ENCODE results near the gene SRSF5.
"Not testable (repeated sequence)": the region's sequence is repeated elsewhere in the genome, so short reads cannot be mapped to it uniquely, and the experiment has no call there.

Gene SRSF5

DNA sequence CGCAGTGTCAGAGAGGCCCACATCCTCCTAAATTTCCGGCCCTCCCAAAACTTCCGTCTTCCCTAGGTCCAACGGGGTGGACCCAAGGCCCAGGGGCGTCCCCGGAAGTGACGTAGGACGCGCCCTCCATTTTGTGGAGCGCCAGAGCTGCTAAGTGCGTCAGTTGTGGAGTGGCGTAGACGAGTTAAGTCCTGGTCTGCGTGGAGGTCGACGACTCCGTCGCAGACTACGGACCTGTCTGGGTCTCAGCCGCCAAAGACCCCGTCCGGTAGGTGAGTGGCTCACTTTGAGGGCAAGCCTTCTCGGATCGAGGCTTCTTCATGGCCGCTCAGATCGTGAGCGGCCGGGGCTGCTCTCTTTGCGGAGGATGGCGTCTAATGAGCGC lies at the start of gene SRSF5:
SRSF5 (plus strand) TSS at position 159 of the 385 bp plus-strand sequence. CDS start 1,015 bp downstream, outside the sequence.
- peak; percentile 30 to 98 (median 92) for DNase-seq

DNA sequence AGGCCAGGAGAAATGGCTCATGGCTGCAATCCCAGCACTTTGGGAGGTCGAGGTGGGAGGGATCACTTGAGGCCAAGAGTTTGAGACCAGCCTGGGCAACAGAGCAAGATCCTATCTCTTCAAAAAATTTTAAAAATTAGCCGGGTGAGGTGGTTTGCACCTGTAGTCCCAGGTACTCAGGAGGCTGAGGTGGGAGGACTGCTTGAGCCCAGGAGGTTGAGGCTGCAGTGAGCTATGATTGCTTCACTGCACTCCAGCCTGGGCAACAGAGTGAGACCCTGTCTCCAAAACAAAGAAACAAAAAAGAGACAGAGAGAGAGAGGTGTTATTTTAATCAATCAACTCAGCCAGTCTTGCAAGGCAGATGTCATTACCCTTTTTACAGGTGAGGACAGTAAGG lies 48.3 kb upstream of the SRSF5 start:
- DNase-seq = not testable (repeated sequence)

DNA sequence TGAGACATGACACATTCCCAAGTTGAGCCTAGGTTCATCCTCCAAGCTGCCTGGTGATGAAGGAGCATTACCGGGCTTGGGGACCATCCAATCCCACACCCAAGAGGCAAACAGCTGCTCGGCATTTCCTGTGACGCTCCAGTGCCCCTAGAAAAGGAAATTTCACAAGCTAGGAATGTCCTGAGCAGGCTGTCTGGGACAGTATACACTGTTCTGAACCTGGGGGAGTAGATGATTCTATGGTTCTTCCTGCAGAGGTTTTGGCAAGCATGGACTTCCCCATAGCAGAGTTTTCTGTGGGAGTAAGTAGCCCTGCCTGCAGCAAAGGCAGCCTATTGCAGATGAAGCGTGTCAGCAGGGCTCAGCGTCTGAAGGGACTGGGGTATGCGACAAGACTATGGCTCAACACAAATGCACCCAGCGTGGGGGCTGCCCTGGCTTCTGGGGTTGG lies 47.4 kb upstream of the SRSF5 start:
- peak in 2 of 58 donors; percentile 38 to 50 for DNase-seq

DNA sequence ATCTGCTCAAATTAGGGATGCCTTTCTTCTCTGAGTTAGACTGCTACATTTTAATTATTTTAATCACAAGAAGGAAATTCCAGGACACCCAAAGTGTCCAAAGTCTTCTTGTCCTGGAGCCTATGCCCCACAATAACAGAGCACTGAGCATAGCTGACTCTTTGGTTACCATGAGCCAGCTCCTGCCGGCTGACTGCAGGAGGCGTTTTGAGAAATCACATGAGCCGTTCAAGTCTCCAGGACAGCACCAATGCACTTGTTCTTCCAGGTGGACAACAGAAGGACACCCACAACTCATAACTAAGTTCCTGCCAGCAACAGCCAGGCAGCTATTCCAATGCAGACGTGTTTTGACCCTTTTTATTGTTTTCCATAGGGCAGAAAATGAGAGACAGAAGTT lies 46.0 kb upstream of the SRSF5 start:
- no peak for DNase-seq

- peak in 57 of 58 donors; percentile 13 to 87 (median 71) for DNase-seq
Observed at GRCh38 chr14:69726761-69727511, 40.0 kb upstream of the SRSF5 start.

DNA sequence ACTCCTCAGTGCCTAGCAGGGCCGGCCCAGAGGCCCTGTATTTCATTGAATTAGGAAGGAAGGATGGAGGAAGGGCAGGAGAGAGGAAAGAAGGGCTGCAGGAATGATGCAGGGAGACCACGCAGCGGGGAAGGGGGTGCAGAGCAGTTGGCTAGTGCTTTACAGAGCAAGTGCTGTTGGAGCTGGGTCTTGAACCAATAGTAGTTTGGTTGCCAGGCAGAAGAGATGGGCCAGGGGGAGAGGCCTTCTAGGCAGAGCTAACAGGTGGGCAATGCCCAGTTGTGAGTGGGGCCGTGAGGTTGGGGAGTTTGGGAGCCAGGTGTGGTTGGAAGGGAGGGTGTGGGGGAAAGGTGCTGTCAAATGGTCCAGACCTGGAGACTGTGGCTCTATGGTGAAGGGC lies 39.1 kb upstream of the SRSF5 start:
- no peak for DNase-seq

DNA sequence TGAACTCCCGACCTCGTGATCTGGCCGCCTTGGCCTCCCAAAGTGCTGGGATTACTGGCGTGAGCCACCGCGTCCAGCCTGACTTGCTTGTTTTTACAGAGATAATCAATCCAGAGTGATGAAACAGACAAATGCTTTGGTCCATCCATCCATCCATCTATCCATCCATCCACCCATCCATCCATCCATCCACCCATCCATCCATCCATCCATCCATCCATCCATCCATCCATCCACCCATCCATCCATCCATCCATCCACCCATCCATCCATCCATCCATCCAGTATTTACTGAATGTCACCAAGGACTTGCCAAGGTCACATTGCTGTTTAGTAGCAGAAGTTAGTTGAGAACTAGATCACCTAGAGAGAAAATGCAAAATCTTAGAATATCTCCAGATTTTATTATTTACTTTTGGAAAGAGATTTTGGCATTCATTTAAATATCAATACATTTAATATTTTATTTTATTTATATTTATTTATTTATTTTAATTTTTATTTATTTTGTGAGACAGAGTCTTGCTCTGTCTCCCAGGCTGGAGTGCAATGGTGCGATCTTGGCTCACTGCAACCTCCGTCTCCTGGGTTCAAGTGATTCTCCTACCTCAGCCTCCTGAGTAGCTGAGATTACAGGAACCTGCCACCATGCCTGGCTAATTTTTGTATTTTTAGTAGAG lies 34.9 kb upstream of the SRSF5 start:
- DNase-seq = not testable (repeated sequence)

GRCh38 chr14:69736405-69736804 lies 30.5 kb upstream of the SRSF5 start:
- DNase-seq = not testable (repeated sequence)

DNA sequence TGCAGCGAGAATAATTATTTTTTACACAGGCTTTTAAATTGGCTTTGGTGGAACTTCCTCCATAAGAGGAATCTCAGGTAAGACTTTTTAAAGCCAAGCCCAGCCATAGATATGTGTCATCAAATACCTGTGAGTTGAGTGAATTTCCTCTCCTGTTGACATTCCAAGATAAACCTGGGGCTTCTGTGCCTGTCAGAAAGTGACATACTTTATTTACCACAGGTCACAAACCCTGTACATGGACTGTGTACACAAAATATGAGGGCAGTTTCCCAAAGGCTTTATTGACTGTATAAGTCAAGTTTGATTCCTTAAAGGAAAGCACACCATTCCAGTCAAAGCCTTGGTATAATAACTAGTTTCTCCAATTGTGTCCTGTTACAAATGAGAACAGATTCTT lies 25.9 kb upstream of the SRSF5 start:
- DNase-seq = no peak

DNA sequence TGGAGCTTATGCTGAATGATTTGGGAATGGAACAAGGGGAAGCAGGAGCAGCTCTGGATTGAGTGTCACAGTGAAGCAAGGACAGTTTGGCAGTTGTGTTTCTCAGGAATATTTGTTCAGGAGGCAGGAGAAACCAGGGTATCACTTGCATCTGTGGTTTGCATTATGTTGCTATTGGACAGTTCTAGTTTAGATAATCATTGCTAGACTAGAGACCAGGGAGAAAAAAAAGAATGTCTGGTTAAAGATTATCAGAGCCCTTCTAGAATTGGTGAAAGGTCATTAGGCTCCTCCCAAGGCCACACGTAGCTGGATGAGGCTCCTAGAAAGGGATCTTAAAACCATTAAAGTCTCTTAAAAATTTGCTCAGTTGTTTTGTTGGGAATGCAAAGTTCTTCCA lies 17.0 kb upstream of the SRSF5 start:
- no peak for DNase-seq

GRCh38 chr14:69750495-69750894 lies 16.4 kb upstream of the SRSF5 start:
- no peak for DNase-seq

GRCh38 chr14:69752773-69753172 lies 14.2 kb upstream of the SRSF5 start:
- no peak for DNase-seq

DNA sequence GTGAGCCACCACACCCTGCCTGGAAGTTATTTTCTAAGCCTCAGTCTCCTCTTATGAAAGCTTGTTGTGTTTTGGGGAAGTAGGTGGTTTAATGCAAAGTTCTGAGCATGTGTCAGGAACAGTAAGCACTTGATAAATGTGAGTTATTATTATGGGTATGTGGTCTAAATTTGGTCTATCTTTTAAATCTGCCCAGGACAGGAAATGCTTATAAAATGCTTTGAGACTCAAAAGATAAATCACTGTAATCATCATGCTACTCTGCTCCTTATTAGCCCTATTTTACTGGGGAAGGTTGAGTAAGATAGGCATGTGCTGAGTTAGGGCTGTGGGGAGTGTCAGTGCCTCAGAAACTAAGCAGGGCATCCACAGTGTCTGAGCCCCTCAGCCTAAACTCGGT lies 13.1 kb upstream of the SRSF5 start:
- DNase-seq = no peak

- no peak for DNase-seq
Observed at GRCh38 chr14:69754487-69754886, 12.5 kb upstream of the SRSF5 start.

DNA sequence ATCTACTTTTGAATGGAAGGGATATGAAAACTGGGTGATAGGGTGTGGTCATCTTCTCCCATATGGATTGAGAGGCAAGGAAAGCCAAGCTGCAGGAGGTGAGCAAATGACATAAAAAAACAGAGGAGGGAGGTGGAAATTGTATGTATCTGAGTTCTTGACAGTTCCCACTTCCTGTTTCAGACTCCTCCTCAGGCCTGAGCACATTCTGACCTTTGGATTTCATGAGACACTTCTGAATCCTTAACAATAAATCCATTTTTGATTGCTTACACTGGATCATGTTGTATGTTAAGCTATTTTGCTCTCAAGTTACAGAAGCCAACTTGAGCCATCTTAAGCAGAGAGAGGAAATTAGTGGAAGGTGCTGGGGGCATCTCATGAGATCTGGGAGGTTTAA lies 11.6 kb upstream of the SRSF5 start:
- DNase-seq = no peak

GRCh38 chr14:69755784-69756183 lies 11.2 kb upstream of the SRSF5 start:
- DNase-seq = no peak

DNA sequence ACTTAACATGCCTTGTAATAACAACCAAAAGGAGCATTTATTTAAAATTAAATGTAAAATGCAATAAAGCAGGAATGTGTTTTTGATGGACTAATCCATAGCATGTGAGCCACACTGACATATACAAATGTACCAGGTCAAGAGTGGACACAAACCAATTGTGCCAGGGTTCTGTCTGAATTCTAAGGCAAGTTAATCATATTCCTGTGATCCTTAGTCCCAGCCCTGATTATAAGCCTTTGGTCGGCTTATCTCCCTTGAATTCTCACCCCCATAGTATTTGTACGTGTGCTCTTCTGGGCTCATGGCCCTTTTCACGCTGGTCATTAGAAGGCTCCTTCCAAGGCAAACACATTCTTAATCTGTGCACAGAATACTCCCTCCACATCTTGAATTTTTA lies 10.6 kb upstream of the SRSF5 start:
- DNase-seq = no peak

DNA sequence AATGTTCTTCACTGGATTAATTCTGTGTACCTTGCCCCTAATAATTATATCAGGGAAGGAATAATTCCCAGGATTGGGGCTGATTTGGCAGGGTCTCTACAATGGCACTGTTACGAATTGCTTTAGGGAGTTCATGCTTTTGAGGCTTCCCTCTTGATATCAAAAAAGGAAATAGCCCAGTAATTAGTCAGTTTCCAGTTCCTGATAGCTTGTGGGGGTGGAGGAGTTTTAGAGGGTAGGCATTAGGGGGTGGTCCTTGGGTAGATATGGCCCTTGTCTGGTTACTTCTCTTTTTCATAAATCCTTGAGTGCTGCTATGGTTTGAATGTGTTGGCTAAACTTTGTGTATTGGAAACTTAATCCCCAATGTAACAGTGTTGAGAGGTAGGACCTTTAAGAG lies 6.1 kb upstream of the SRSF5 start:
- no peak for DNase-seq

GRCh38 chr14:69763761-69764510 lies 3.0 kb upstream of the SRSF5 start:
- peak in 5 of 58 donors; percentile 1 to 7 (median 5) for DNase-seq

- DNase-seq = peak; percentile 12 to 93 (median 85)
Observed at GRCh38 chr14:69767369-69767999, 542 bp downstream of the SRSF5 start.

- no peak for DNase-seq
Observed at GRCh38 chr14:69768873-69769272, 1.9 kb downstream of the SRSF5 start.

DNA sequence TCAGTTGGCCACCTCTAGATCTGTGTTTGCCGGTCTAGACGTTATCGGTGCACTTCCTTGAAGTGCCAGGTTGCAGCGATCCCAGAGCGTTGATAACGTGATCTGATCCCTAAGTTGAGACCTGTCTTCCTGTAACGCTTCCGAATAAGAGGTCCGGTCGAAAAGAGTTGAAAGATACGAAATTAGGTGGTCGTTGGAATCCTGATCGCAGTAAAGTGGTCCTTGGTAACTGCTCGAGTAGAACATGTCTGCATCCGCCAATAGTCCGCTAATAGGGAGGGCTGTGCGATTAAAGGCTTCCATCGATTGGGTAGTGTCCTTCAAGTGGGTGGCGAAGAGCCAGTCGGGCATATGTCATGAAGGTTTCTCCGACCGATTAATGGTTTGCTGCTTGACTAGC lies 2.7 kb downstream of the SRSF5 start:
- no peak for DNase-seq

All from anterior cingulate cortex (tissue), 58 donors.